GM19043 (cell line): ENCODE data around the gene AMT.
"Not testable (repeated sequence)": the region's sequence is repeated elsewhere in the genome, so short reads cannot be mapped to it uniquely, and the experiment has no call there.

ENCODE experiments used
- ATAC-seq: cut with Tn5 transposase; IDR thresholded peaks from one replicate; pipeline ENCODE4 v1.9.1; 2021; ENCODE audit warnings: low read depth; ENCODE audit not compliant: unreplicated experiment

AMT gene

GRCh38 chr3:49427586-49427985 is 5.3 kb upstream of the AMT start:
- ATAC-seq, result no peak

- ATAC-seq, result no peak
Observed at GRCh38 chr3:49424816-49425215, 2.5 kb upstream of the AMT start.

GRCh38 chr3:49421890-49422378 is 339 bp downstream of the AMT start:
- no peak for ATAC-seq

GRCh38 chr3:49417516-49418120 is 4.7 kb downstream of the AMT start:
- no peak for ATAC-seq

- no peak for ATAC-seq
Observed at GRCh38 chr3:49416867-49417266, 5.4 kb downstream of the AMT start.

GRCh38 chr3:49415931-49416601 is 6.2 kb downstream of the AMT start:
- no peak for ATAC-seq

- ATAC-seq, result no peak
Observed at GRCh38 chr3:49414753-49415152, 7.5 kb downstream of the AMT start.

- ATAC-seq, result no peak
Observed at GRCh38 chr3:49413338-49413734, 8.9 kb downstream of the AMT start.

GRCh38 chr3:49412632-49413337 is 9.5 kb downstream of the AMT start:
- ATAC-seq, result no peak

GRCh38 chr3:49411968-49412631 is 10.2 kb downstream of the AMT start, which contains the start of the genes RHOA and TCTA:
Gene RHOA, minus strand, starts transcription at chr3:49411976. Its CDS starts 36,387 bp downstream, at chr3:49375589.
Gene TCTA, plus strand, starts transcription at chr3:49412423. Its CDS starts 4 bp downstream, at chr3:49412427.
- peak; percentile 66 for ATAC-seq

GRCh38 chr3:49411535-49411967 is 10.7 kb downstream of the AMT start:
- ATAC-seq, result peak; percentile 8

- no peak for ATAC-seq
Observed at GRCh38 chr3:49410846-49411534, 11.3 kb downstream of the AMT start.

GRCh38 chr3:49410066-49410845 is 12.0 kb downstream of the AMT start:
- ATAC-seq, result no peak

GRCh38 chr3:49406571-49407565 is 15.4 kb downstream of the AMT start:
- no peak for ATAC-seq

GRCh38 chr3:49405570-49405969 is 16.7 kb downstream of the AMT start:
- not testable (repeated sequence) for ATAC-seq

- no peak for ATAC-seq
Observed at GRCh38 chr3:49403891-49404290, 18.4 kb downstream of the AMT start.

GRCh38 chr3:49401766-49402165 is 20.5 kb downstream of the AMT start:
- no peak for ATAC-seq

- ATAC-seq, result no peak
Observed at GRCh38 chr3:49399461-49399860, 22.8 kb downstream of the AMT start.
